GM12801 (cell line): ENCODE results near the gene CKMT2.

Experiments
- TF ChIP-seq, protein P1 (sequence below): IDR thresholded peaks from one replicate; pipeline ENCODE4 v1.5.1; 2011; ENCODE audit warnings: control low read depth; ENCODE audit not compliant: insufficient read length; ENCODE audit errors: extremely low read depth

CKMT2 gene

GRCh38 chr5:81192373-81192750 lies 40.8 kb upstream of the CKMT2 start:
- TF ChIP-seq, protein P1, sequence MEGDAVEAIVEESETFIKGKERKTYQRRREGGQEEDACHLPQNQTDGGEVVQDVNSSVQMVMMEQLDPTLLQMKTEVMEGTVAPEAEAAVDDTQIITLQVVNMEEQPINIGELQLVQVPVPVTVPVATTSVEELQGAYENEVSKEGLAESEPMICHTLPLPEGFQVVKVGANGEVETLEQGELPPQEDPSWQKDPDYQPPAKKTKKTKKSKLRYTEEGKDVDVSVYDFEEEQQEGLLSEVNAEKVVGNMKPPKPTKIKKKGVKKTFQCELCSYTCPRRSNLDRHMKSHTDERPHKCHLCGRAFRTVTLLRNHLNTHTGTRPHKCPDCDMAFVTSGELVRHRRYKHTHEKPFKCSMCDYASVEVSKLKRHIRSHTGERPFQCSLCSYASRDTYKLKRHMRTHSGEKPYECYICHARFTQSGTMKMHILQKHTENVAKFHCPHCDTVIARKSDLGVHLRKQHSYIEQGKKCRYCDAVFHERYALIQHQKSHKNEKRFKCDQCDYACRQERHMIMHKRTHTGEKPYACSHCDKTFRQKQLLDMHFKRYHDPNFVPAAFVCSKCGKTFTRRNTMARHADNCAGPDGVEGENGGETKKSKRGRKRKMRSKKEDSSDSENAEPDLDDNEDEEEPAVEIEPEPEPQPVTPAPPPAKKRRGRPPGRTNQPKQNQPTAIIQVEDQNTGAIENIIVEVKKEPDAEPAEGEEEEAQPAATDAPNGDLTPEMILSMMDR: no peak

GRCh38 chr5:81194633-81195334 lies 38.3 kb upstream of the CKMT2 start:
- TF ChIP-seq, protein P1: no peak

- TF ChIP-seq, protein P1: no peak
Measured at GRCh38 chr5:81195335-81195929, 37.7 kb upstream of the CKMT2 start.

DNA sequence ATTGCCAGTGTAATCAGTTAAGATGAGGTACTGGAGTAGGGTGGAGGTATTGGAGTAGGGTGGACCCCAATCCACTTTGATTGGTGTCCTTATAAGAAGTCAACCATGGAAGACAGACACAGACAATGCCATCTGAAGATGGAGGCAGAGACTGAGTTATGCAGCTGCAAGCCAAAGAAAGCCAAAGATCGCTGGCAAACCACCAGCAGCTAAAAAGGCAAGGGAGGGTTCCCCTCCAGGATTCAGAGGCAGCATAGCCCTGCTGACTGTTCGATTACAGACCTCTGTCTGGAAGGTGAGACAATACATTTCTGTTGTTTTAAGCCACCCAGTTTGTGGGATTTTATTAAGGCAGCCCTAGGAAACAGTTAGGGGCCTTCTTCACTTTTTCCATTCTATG lies 30.5 kb upstream of the CKMT2 start:
- TF ChIP-seq, protein P1: no peak

GRCh38 chr5:81203729-81204128 lies 29.4 kb upstream of the CKMT2 start:
- TF ChIP-seq, protein P1: no peak

GRCh38 chr5:81204205-81204604 lies 28.9 kb upstream of the CKMT2 start:
- TF ChIP-seq, protein P1: no peak

DNA sequence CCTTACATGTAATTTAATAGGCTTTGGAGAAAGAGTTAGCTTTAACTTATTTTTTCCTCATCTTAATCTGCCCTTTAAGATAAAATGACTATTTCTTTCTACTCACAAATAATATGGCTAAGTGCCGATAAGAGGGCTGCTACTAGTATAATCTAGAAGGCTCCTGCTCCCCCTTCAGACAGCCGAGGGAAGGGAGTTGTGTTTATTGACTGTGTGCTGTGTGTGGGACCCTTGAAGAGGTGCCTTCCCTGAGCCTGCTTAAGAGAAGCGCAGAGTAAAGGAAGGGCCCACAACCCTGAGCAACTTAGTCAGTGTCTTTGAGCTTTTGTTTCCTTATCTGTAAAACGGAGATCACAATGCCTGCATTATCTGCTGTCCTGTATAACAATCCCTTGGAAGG lies 28.1 kb upstream of the CKMT2 start:
- TF ChIP-seq, protein P1: no peak
